H1 (cell line): Measurements from ENCODE around the gene RAD52. TPM values are rescaled to one million over a fixed set of nuclear protein-coding genes. Genes with fewer than 3 reads are reported as not detected.

ENCODE experiments used
- BACH1 ChIP-seq: IDR thresholded peaks from 2 replicates; pipeline ENCODE4 v1.6.1; 2012; ENCODE audit warnings: low read length, improper control_type of control experiment
- BCL11A ChIP-seq, 2 experiments: IDR thresholded peaks; one replicate each; pipeline ENCODE4 v1.6.1; 2011; ENCODE audit warnings: low read depth in 2 of 2, low read length in 2 of 2, mild to moderate bottlenecking in 2 of 2
- CBX8 ChIP-seq: fragments of 300-800, 300-1000 bp; sonication (generic); IDR thresholded peaks from 2 replicates; pipeline ENCODE4 v1.7.1; 2016; ENCODE audit warnings: low read depth, low read length, borderline replicate concordance
- GABPA ChIP-seq: IDR thresholded peaks from 2 replicates; pipeline ENCODE4 v1.6.1; 2011; ENCODE audit warnings: mild to moderate bottlenecking, low read length, moderate library complexity, borderline replicate concordance; ENCODE audit not compliant: insufficient read depth
- HDAC2 ChIP-seq, 2 experiments: fragments of 300-600 bp in 1 of 2; sonication (generic) in 1 of 2; IDR thresholded peaks; 2 replicates each; pipeline ENCODE4 v1.6.1; 2011 to 2012; ENCODE audit warnings: low read depth in 2 of 2, low read length in 2 of 2, mild to moderate bottlenecking in 2 of 2, moderate library complexity in 2 of 2, borderline replicate concordance in 1 of 2, inconsistent platforms in 1 of 2
- JUN ChIP-seq: IDR thresholded peaks from 2 replicates; pipeline ENCODE4 v1.6.1; 2011; ENCODE audit warnings: low read depth, mild to moderate bottlenecking, improper control_type of control experiment, low read length
- MAFK ChIP-seq: IDR thresholded peaks from 2 replicates; pipeline ENCODE4 v1.6.1; 2012; ENCODE audit warnings: low read depth, mild to moderate bottlenecking, improper control_type of control experiment, low read length
- NRF1 ChIP-seq: IDR thresholded peaks from 2 replicates; pipeline ENCODE4 v1.6.1; 2011; ENCODE audit warnings: mild to moderate bottlenecking, low read depth, low read length, improper control_type of control experiment
- PHF8 ChIP-seq: fragments of 200-600 bp; sonication (generic); conservative IDR thresholded peaks from 2 replicates; pipeline ENCODE4 v1.7.1; 2012; ENCODE audit warnings: low read depth, mild to moderate bottlenecking, inconsistent platforms, low read length, moderate library complexity
- POLR2A ChIP-seq, 2 experiments: IDR thresholded peaks; 1 replicate in 1 of 2; 2 replicates in 1 of 2; pipeline ENCODE4 v1.6.1; 2011; ENCODE audit warnings: low read depth in 2 of 2, low read length in 2 of 2, mild to moderate bottlenecking in 2 of 2; ENCODE audit errors: control extremely low read depth in 1 of 2
- RFX5 ChIP-seq: IDR thresholded peaks from 2 replicates; pipeline ENCODE4 v1.6.1; 2011; ENCODE audit warnings: low read depth, low read length, improper control_type of control experiment, borderline replicate concordance
- RNF2 ChIP-seq: fragments of 200-900, 300-1000 bp; sonication (generic); IDR thresholded peaks from 2 replicates; pipeline ENCODE4 v1.7.1; 2016; ENCODE audit warnings: borderline replicate concordance, low read depth, mild to moderate bottlenecking, antibody characterized with exemption, low read length; ENCODE audit not compliant: poor library complexity, severe bottlenecking; ENCODE audit errors: missing control alignments
- SIN3A ChIP-seq, 2 experiments: IDR thresholded peaks in 1 of 2; conservative IDR thresholded peaks in 1 of 2; 2 replicates each; pipeline ENCODE4 v1.6.1; 2011 to 2012; ENCODE audit warnings: low read length in 2 of 2, improper control_type of control experiment in 1 of 2, low read depth in 1 of 2, mild to moderate bottlenecking in 1 of 2
- SIRT6 ChIP-seq: IDR thresholded peaks from one replicate; pipeline ENCODE4 v1.7.1; 2012; ENCODE audit warnings: low read length, inconsistent platforms
- SIX5 ChIP-seq: IDR thresholded peaks from 2 replicates; pipeline ENCODE4 v1.6.1; 2011; ENCODE audit warnings: mild to moderate bottlenecking, low read depth, low read length
- SP2 ChIP-seq: IDR thresholded peaks from 2 replicates; pipeline ENCODE4 v1.6.1; 2012; ENCODE audit warnings: mild to moderate bottlenecking, low read length, inconsistent platforms
- SRF ChIP-seq: IDR thresholded peaks from 2 replicates; pipeline ENCODE4 v1.6.1; 2011; ENCODE audit warnings: mild to moderate bottlenecking, low read depth, low read length, moderate library complexity
- TBP ChIP-seq: IDR thresholded peaks from 2 replicates; pipeline ENCODE4 v1.6.1; 2011; ENCODE audit warnings: low read depth, low read length, improper control_type of control experiment
- YY1 ChIP-seq: IDR thresholded peaks from 2 replicates; pipeline ENCODE4 v1.6.1; 2011; ENCODE audit warnings: low read depth, mild to moderate bottlenecking, low read length
- polyA plus RNA-seq, 7 experiments: library from polyadenylated mRNA; depleted of rRNA in 3 of 7; stranded (reverse) in 5 of 7; unstranded in 2 of 7; fragments of >200 nt in 5 of 7; fragments of 200-250 nt in 2 of 7; gene quantifications; 1 replicate in 5 of 7; 2 replicates in 1 of 7; 4 replicates in 1 of 7; pipeline versions ENCODE4 v1.2.1 to v1.2.3, GENCODE V29; 2011 to 2013; ENCODE audit warnings: missing spikeins in 2 of 7, mixed read lengths in 2 of 7
- total RNA-seq: library from RNA; stranded (reverse); fragmentation: NEBNext Ultra II Directional; extraction: Animal tissue kit (Norgen Biotek cat#: 25700); gene quantifications from 2 replicates; pipeline ENCODE4 v1.2.1, GENCODE V29; 2021
- TF ChIP-seq, protein P1 (sequence below): IDR thresholded peaks from 2 replicates; pipeline ENCODE4 v1.6.1; 2011; ENCODE audit warnings: low read depth, mild to moderate bottlenecking, low read length; ENCODE audit not compliant: insufficient read depth
- TF ChIP-seq, protein P2 (sequence below): IDR thresholded peaks from 2 replicates; pipeline ENCODE4 v1.6.1; 2012; ENCODE audit warnings: inconsistent platforms
- TF ChIP-seq, protein P3 (sequence below): IDR thresholded peaks from 2 replicates; pipeline ENCODE4 v1.6.1; 2012; ENCODE audit warnings: low read length, inconsistent platforms

The RAD52 gene
- total and polyA plus RNA-seq, 2 of the 8 experiments (the other 6 are each of a cell fraction or from before 2014, with no cell fraction given): 12.5 to 14.3 TPM

DNA sequence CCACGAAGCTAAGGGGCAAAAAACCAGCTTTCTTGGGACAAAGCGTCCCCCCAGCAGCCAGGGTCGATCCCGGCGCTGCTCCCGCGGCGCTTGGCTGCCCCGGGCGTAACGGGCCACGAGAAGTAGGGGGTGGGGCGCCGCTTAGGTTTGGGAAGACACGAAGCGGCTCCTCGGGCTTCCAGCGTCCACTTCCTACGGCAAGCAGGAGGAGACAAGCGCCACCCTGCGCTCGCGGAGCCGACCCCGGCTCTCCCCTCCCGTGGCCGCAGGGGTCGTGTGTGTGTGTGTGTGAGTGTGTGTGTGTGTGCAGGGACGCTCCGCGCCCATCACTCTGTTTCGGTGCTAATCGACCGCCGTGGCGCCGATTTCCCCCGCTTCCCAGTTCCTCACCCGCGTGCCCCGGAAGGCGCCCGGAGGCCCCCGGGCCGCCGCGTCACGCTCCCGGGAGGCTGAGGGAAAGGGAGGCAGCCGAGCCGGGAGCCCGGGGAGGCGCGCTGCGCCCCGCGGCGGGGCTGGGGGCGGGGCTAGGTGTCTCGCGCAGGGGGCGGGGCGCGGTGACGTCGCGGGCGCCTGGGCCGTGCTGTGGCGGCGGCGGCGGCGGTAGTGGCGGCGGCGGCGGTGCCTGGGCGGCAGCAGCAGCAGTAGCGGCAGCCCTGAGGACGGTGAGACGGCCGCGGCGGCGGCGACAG, 41.3 kb upstream of the RAD52 start, which contains the start of gene ERC1 (continued):
- TF ChIP-seq HDAC2 (IDR thresholded peaks at IDR 0.05; ENCODE audit: borderline replicate concordance in 1 of 2, low read depth in 2 of 2, low read length in 2 of 2) (0 out of 4 replicates have a peak, but pooled peaks of 1 of the 2 experiments have one; percentile 41), SIN3A (conservative IDR thresholded peaks at IDR 0.05 in 1 of 2, IDR thresholded peaks at IDR 0.05 in 1 of 2; ENCODE audit: low read depth in 1 of 2, low read length in 2 of 2) (no peak; a peak in 1 of 4 replicates), JUN (no peak), SP2 (no peak), SRF (no peak), SIX5 (no peak), SIRT6 (no peak), BCL11A (IDR thresholded peaks at IDR 0.05; ENCODE audit: low read depth in 2 of 2, low read length in 2 of 2) (no peak), YY1 (no peak), MAFK (no peak), RNF2 (no peak), PHF8 (peak; percentile 78), BACH1 (no peak), CBX8 (no peak), NRF1 (no peak), RFX5 (no peak), TBP (no peak), GABPA (no peak), POLR2A (IDR thresholded peaks at IDR 0.05; ENCODE audit: control extremely low read depth in 1 of 2, low read depth in 2 of 2, low read length in 2 of 2) (no peak; a peak in 2 of 3 replicates)
- TF ChIP-seq, protein P1, sequence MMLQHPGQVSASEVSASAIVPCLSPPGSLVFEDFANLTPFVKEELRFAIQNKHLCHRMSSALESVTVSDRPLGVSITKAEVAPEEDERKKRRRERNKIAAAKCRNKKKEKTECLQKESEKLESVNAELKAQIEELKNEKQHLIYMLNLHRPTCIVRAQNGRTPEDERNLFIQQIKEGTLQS: no peak
- TF ChIP-seq, protein P2, sequence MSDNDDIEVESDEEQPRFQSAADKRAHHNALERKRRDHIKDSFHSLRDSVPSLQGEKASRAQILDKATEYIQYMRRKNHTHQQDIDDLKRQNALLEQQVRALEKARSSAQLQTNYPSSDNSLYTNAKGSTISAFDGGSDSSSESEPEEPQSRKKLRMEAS: no peak
- TF ChIP-seq, protein P3, sequence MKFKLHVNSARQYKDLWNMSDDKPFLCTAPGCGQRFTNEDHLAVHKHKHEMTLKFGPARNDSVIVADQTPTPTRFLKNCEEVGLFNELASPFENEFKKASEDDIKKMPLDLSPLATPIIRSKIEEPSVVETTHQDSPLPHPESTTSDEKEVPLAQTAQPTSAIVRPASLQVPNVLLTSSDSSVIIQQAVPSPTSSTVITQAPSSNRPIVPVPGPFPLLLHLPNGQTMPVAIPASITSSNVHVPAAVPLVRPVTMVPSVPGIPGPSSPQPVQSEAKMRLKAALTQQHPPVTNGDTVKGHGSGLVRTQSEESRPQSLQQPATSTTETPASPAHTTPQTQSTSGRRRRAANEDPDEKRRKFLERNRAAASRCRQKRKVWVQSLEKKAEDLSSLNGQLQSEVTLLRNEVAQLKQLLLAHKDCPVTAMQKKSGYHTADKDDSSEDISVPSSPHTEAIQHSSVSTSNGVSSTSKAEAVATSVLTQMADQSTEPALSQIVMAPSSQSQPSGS: no peak
